Tibial artery (tissue), 4 donors: ENCODE measurements around the gene CCDC40.

ENCODE experiments used
- DNase-seq, 2 donors: peaks; one replicate each; pipeline ENCODE4 v3.0.0-alpha.2; 2019
- H3K27ac ChIP-seq, 2 donors: fragments of 200-600 bp; sonication (generic) in 1 of 2; 1 replicate in 1 of 2; 2 replicates in 1 of 2; pipeline ENCODE4 v1.5.1; 2018 to 2019; ENCODE audit warnings: mild to moderate bottlenecking in 1 of 2
- H3K27me3 ChIP-seq, 2 donors: fragments of 200-600 bp; sonication (generic) in 1 of 2; one replicate each; pipeline versions ENCODE4 v1.5.1 to v1.6.0; 2016 to 2019
- H3K36me3 ChIP-seq, 3 donors: fragments of 200-600 bp; sonication (generic) in 2 of 3; one replicate each; pipeline ENCODE4 v1.5.1; 2016 to 2019; ENCODE audit warnings: mild to moderate bottlenecking in 2 of 3
- H3K4me1 ChIP-seq, 4 donors: fragments of 200-600 bp; sonication (generic) in 2 of 4; 1 replicate in 3 of 4; 2 replicates in 1 of 4; pipeline ENCODE4 v1.5.1; 2016 to 2019
- H3K4me3 ChIP-seq, 2 donors: fragments of 200-600 bp; sonication (generic) in 1 of 2; 1 replicate in 1 of 2; 2 replicates in 1 of 2; pipeline ENCODE4 v1.5.1; 2018 to 2019; ENCODE audit warnings: mild to moderate bottlenecking in 2 of 2
- H3K9me3 ChIP-seq, 3 donors: fragments of 200-600 bp; sonication (generic) in 1 of 3; one replicate each; pipeline ENCODE4 v1.5.1; 2016 to 2019
- intact Hi-C: fragments of 100-400 bp; cut with DNase I; formaldehyde crosslinking; loops from one replicate; pipeline ENCODE4 v1.15.0; 2023; ENCODE audit warnings: low total_unique reads
- TF ChIP-seq, protein P1 (sequence below), 2 experiments: fragments of 200-600 bp in 1 of 2; fragments of 450-650 bp in 1 of 2; IDR thresholded peaks; one replicate each; pipeline ENCODE4 v1.5.1; 2017 to 2019; ENCODE audit warnings: antibody characterized with exemption in 2 of 2, mild to moderate bottlenecking in 1 of 2, moderate library complexity in 1 of 2

Gene CCDC40

DNA sequence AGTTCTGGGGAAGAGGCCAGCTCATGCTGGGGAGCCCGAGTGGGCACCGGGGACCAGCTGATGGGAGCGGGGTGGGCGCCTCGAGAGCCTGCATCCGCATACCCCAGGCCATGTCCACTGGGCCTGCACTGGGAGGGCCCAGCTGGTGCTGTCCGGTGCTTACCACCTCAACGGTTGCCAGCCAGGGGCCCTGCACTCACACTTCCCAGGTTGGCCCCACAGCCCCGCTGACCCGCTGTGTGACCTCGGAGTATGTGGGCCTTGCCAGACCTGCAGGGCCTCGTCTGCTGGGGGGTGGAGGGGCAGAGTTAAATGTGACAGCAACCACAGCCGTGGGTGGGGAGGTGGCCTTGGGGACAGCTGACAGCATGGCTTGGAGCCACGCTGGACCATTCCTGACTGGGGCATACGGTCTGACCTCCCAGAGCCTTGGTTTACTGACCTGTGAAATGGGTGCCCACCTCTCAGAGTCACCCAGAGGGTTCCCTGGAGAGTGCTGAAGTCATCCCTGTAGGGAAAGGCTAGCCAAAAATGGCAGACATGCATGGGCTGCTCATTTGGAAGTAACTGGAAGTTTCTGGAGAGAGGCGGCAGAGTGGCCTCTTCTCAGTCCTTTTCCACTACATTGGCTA lies 59.5 kb downstream of the CCDC40 start:
- Histone ChIP-seq H3K9me3 (no peaks in the 10 kb centered on the region), H3K27ac (no peak overlapping the region), H3K27me3 (no peaks in the 10 kb centered on the region), H3K36me3 (no peaks in the 10 kb centered on the region), H3K4me1 (peaks cover 0 to 9% (median 4%) of the 10 kb centered on the region in 4 donors), H3K4me3 (no peak overlapping the region)
- no peak for DNase-seq
- intact Hi-C loops = no loop called here
- TF ChIP-seq, protein P1, sequence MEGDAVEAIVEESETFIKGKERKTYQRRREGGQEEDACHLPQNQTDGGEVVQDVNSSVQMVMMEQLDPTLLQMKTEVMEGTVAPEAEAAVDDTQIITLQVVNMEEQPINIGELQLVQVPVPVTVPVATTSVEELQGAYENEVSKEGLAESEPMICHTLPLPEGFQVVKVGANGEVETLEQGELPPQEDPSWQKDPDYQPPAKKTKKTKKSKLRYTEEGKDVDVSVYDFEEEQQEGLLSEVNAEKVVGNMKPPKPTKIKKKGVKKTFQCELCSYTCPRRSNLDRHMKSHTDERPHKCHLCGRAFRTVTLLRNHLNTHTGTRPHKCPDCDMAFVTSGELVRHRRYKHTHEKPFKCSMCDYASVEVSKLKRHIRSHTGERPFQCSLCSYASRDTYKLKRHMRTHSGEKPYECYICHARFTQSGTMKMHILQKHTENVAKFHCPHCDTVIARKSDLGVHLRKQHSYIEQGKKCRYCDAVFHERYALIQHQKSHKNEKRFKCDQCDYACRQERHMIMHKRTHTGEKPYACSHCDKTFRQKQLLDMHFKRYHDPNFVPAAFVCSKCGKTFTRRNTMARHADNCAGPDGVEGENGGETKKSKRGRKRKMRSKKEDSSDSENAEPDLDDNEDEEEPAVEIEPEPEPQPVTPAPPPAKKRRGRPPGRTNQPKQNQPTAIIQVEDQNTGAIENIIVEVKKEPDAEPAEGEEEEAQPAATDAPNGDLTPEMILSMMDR (IDR thresholded peaks at IDR 0.05) = no peak

DNA sequence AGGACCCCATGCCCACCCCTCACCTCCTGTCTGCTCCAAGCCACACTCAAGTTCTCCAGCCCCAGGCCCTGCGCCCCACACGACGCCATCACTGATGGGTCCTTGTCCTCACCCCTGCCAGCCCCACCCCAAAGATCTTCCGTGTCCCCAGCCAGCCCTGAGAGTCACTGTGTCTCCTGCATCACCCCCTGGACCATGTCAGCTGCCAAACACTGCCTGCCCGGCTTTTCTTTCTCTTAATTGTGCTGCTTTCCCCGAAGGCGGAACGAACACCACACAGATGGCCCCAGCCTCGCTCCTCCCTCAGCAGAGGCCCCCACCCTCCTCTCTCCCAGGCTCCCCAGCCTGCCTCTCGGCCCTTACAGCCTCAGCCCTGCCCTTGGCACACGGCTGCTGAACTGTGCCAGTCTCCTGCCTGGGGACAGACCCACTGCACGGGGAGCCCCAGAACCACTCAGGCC lies 60.1 kb downstream of the CCDC40 start:
- no peak overlapping the region for H3K27ac ChIP-seq
- peaks cover 0 to 11% (median 4%) of the 10 kb centered on the region in 4 donors for H3K4me1 ChIP-seq
- no peaks in the 10 kb centered on the region for H3K9me3 ChIP-seq
- no peak overlapping the region for H3K4me3 ChIP-seq
- H3K36me3 ChIP-seq = no peaks in the 10 kb centered on the region
- TF ChIP-seq, protein P1 (IDR thresholded peaks at IDR 0.05) = no peak
- no peaks in the 10 kb centered on the region for H3K27me3 ChIP-seq
- no peak for DNase-seq
- intact Hi-C loops = no loop called here

DNA sequence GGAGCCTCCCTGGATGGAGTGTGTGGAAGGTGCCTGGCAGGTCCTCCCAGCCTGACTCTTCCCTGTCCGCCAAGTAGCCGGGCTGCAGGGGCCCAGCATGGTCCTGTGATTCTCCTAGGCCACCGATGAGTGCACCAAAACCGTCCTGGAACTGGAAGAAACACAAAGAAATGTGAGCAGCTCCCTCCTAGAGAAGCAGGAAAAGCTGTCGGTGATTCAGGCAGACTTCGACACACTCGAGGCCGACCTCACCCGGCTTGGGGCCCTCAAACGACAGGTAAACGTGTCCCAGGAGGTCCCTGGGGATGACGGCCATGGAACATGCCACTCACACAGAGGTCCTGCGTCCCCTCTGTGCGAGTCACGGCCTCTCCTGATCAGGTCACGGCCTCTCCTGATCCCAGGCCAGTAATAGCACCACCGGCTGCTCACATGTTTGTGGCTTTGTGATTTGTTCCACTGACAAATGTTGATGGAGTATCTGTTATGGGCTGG lies 60.7 kb downstream of the CCDC40 start:
- no peak for DNase-seq
- peaks cover 0 to 17% (median 9%) of the 10 kb centered on the region in 4 donors for H3K4me1 ChIP-seq
- no peak overlapping the region for H3K4me3 ChIP-seq
- H3K36me3 ChIP-seq = no peaks in the 10 kb centered on the region
- H3K9me3 ChIP-seq = no peaks in the 10 kb centered on the region
- no peak overlapping the region for H3K27ac ChIP-seq
- TF ChIP-seq, protein P1 (IDR thresholded peaks at IDR 0.05) = no peak
- intact Hi-C loops = no loop called here
- no peaks in the 10 kb centered on the region for H3K27me3 ChIP-seq

DNA sequence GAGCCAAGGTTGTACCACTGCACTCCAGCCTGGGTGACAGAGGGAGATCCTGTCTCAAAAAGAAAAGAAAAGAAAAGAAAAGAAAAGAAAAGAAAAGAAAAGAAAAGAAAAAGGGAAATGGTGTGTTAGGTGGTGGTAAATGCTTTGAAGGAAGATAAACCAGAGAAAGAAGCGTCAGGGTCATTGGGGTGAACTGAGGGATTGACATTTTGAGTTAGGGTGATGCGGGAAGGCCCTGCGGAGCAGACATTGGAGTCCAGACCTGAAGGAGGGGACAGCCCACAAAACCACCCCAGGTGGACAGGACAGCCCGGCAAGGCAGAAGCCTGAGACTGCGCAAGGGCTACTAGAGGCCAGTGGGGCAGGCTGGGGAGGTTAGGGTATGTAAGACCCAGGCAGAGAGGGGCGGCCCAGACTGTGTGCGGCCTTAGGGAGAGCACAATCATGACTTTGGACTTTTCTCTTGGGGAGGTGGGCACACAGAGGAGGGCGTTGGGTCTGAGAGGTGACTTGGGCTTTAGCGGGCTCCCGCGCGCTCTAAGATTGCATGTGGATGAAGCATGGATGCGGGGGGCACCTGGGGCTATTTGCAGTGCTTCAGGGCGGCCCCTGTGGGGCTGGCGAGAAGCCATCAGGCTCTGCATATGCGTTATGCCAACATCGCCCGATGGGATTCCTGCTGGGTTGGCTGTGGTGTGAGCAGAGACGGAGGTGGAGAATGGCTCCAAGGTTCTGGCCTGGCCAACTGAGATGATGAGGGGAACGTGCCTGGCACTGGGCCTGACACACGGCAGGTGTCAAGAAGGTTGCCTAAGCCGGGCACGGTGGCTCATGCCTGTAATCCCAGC lies 61.6 kb downstream of the CCDC40 start:
- intact Hi-C loops = no loop called here
- H3K9me3 ChIP-seq = no peaks in the 10 kb centered on the region
- TF ChIP-seq, protein P1 (IDR thresholded peaks at IDR 0.05) = no peak
- no peaks in the 10 kb centered on the region for H3K27me3 ChIP-seq
- DNase-seq = no peak
- no peaks in the 10 kb centered on the region for H3K36me3 ChIP-seq
- no peak overlapping the region for H3K27ac ChIP-seq
- H3K4me1 ChIP-seq = peaks cover 0 to 26% (median 11%) of the 10 kb centered on the region in 4 donors
- H3K4me3 ChIP-seq = no peak overlapping the region

DNA sequence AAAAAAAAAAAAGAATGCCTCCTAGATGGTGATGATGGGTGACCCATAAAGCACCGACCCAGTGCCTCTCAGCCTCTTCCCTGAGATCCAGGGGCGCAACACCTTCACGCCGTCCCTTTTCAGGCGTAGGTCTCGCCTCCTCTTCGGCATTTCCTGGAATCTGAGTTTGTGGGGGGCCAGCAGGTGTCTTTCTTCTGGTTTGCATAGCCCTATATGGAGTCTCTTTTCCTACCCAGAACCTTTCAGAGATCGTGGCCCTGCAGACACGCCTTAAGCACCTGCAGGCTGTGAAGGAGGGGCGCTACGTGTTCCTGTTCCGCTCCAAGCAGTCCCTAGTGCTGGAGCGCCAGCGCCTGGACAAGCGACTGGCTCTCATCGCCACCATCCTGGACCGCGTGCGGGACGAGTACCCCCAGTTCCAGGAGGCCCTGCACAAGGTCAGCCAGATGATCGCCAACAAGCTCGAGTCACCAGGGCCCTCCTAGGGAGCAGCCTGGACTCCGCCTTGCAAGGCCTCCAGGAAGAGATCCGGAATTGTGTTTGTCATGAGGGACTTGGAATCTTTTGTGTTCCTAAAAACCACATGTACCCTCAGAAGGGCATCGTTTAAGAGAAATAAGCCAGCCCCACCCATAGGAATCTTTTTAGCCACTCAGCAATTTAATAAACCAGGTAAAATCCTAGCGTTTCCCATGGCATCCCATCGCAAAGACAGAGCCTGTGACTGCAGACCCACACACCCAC lies 63.0 kb downstream of the CCDC40 start:
- no peaks in the 10 kb centered on the region for H3K36me3 ChIP-seq
- no peak for DNase-seq
- no peaks in the 10 kb centered on the region for H3K9me3 ChIP-seq
- H3K27me3 ChIP-seq = no peaks in the 10 kb centered on the region
- TF ChIP-seq, protein P1 (IDR thresholded peaks at IDR 0.05) = no peak
- H3K27ac ChIP-seq = no peak overlapping the region
- H3K4me1 ChIP-seq = peaks cover 0 to 30% (median 11%) of the 10 kb centered on the region in 4 donors
- intact Hi-C loops = loop anchor here (5.0 kb wide), 1 partner anchor 163 kb away; the partner anchor contains the start of gene RNF213
- H3K4me3 ChIP-seq = no peak overlapping the region
